HG03520 (cell line): ENCODE data around the gene MS4A3.
A peak's percentile ranks its signal among the peaks of the same experiment; 100 is the strongest.
"Not testable (repeated sequence)": the region's sequence is repeated elsewhere in the genome, so short reads cannot be mapped to it uniquely, and the experiment has no call there.

Source experiments
- ATAC-seq: cut with Tn5 transposase; IDR thresholded peaks from one replicate; pipeline ENCODE4 v1.9.1; 2021; ENCODE audit warnings: mild to moderate bottlenecking, moderate library complexity; ENCODE audit not compliant: unreplicated experiment

MS4A3 gene

GRCh38 chr11:60088364-60088763, 31.9 kb downstream of the MS4A3 start, which contains the start of gene MS4A2:
MS4A2 (plus strand) TSS chr11:60088664; CDS start chr11:60088766, 102 bp downstream.
- ATAC-seq = no peak

- ATAC-seq = no peak
Observed at GRCh38 chr11:60095477-60096120, 39.1 kb downstream of the MS4A3 start.

GRCh38 chr11:60097189-60097588, 40.7 kb downstream of the MS4A3 start:
- ATAC-seq = no peak

- peak; percentile 43 for ATAC-seq
Observed at GRCh38 chr11:60098508-60098907, 42.0 kb downstream of the MS4A3 start.

GRCh38 chr11:60100516-60100915, 44.1 kb downstream of the MS4A3 start:
- ATAC-seq = no peak

GRCh38 chr11:60101368-60101767, 44.9 kb downstream of the MS4A3 start:
- not testable (repeated sequence) for ATAC-seq

- not testable (repeated sequence) for ATAC-seq
Observed at GRCh38 chr11:60104471-60105115, 48.1 kb downstream of the MS4A3 start.

- not testable (repeated sequence) for ATAC-seq
Observed at GRCh38 chr11:60108631-60109030, 52.2 kb downstream of the MS4A3 start.

GRCh38 chr11:60111793-60112192, 55.3 kb downstream of the MS4A3 start:
- ATAC-seq = no peak

- no peak for ATAC-seq
Observed at GRCh38 chr11:60116996-60117790, 60.7 kb downstream of the MS4A3 start.

- ATAC-seq = no peak
Observed at GRCh38 chr11:60118338-60118737, 61.9 kb downstream of the MS4A3 start.

GRCh38 chr11:60119710-60120109, 63.2 kb downstream of the MS4A3 start:
- no peak for ATAC-seq
